Measurements from ENCODE around the gene TMCO4.

Gene TMCO4

GRCh38 chr1:19654886-19655717, 144.6 kb downstream of the TMCO4 start:
- no peak for TF ChIP-seq CTCF (IDR thresholded peaks at IDR 0.05)

- no peak for TF ChIP-seq CTCF (IDR thresholded peaks at IDR 0.05)
Measured at GRCh38 chr1:19654386-19654785, 145.3 kb downstream of the TMCO4 start.

- peak; percentile 57 for TF ChIP-seq CTCF (IDR thresholded peaks at IDR 0.05)
Measured at GRCh38 chr1:19651141-19651737, 148.5 kb downstream of the TMCO4 start.

GRCh38 chr1:19650416-19651140, 149.1 kb downstream of the TMCO4 start:
- TF ChIP-seq CTCF (IDR thresholded peaks at IDR 0.05): no peak

- TF ChIP-seq CTCF (IDR thresholded peaks at IDR 0.05): peak; percentile 22; the same call in 1 of the 2 replicates
Measured at GRCh38 chr1:19648689-19649088, 151.0 kb downstream of the TMCO4 start.

- TF ChIP-seq CTCF (IDR thresholded peaks at IDR 0.05): no peak
Measured at GRCh38 chr1:19648239-19648638, 151.5 kb downstream of the TMCO4 start.

GRCh38 chr1:19647643-19648042, 152.1 kb downstream of the TMCO4 start:
- no peak for TF ChIP-seq CTCF (IDR thresholded peaks at IDR 0.05)

Measured in LNCAP (cell line).